MV-4-11 (cell line): ENCODE measurements around the gene LRRC47.

Source experiments
- DNase-seq: peaks from one replicate; lab custom pipeline; 2025; lab: John Stamatoyannopoulos, UW

The LRRC47 gene

DNA sequence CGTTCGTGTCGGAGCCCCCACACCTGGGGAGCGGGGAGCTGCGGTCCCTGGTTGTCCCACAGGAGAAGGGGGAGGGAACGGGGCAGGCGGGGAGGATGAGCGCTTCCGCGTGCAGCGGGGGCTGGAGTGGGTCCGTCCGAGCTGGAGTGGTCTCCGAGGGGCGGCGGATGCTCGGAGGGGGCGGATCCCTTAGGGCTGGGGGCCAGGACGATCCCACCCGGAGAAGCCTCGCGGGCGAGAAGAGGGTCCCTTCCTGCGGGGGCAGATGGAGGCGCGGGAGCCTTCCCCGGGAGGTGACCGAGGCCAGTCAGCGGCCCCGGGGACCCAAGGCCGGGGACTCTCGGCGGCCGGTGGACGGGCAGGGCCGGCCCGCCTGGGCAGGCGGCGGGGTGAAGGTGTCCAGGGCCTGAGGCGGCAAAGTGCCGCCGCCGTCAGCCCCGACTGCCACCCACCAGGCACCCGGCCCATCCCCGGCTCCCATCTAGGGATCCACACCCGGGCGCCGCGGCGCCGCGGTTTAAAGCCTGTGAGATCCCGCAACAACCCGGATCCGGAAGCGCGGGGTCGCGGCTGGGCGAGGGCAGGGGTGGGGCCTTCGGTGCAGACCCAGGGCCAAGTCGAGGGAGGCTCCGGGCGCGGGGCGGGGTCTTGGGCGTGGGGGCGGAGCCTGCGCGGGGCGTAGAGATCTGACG, 49.3 kb downstream of the LRRC47 start:
- DNase-seq = peak; percentile 31

DNA sequence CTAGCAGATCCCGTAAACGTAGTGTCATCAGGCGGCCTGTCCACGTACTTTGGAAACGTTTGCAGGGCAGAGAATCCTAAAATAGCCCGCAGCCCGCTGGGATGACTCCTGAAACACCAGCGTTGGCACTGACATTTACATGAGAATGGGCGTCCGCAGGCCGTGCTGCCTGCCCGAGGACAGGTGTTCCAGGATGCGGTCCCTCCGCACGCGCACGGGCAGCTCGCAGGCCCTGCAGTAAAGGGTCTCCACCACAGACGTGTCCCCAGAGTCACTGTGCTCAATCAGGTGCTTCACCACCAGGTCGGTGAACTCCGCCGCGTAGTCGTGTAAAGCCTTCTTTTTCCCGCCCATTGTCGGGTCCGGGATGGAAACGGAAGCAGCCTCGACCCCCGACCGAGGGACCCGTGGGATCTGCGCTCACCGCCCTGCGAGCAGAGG, 49.9 kb downstream of the LRRC47 start:
- DNase-seq = no peak

DNA sequence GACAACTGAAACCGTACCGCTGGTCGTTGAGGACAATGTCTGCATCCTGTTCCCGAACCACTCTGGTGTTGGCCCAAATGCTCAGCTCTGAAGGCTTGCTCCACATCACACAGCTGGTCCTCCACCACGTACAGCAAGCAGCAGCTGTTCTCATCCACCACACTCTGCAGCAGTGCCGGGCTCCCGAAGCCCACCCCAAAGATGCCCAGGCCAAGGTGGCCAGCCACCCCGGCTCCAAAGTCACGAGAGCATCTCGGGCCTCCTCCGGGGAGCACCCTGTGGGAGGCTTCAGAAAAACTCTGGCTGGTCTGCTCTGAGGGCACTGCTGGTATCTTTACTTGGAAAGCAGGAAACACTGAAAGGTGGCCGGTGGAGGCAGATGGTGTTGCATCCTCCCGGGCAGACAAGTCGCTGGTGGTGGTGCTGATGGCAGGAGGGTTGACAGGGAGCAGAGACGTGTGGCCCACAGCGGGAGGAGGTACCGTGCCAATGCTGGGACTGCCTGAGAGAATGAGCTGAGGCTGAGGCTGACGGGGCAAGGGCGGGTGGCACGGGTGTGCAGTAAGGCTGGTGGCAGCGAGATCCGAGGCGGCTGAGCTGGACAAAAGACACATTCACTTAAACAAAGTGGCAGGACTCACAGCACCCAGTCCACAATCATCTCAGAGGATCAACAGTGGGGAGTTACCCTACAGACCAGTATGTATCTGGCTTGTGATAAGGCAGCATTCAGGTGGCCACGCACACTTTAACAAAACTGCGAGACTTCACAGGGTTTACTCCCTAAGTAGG, 50.5 kb downstream of the LRRC47 start:
- DNase-seq = no peak

DNA sequence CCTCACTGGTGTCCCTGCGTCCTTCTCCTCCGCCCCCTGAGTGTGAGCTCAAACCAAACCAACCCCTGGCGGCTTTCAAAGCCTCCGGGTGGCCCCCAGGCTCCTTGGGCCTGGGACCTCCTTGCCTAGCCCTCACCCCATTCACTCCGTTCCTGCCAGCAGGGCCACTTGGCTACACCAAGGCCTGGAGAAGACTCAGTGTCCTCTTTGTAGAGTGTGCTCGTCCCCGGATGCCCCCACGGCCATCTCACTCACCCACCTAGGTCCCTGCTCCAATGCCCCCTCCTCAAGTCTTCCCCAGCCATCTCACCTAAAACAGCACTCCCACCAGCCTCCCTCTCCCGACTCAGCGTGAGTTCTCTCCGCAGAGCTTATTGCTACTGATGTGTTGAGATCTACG, 51.2 kb downstream of the LRRC47 start:
- no peak for DNase-seq

DNA sequence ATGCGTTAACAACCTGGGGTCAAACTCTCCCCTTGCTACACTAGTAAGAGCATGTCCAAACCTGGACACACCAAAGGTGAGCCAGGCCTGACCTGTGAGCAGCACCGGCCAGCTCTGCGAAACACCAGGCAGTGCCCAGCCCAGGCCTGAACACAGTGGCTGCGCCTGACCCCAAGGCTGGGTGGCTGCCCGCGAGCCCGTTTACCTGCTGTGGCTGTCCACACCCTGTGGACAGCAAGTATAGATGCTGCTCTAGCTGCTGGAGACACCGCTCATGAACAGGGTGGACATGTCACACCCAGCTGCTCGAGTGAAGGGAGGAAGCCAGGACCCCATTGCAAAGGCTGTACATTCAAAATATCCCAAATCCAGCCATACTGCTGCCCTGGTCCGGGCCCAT, 51.7 kb downstream of the LRRC47 start:
- no peak for DNase-seq

DNA sequence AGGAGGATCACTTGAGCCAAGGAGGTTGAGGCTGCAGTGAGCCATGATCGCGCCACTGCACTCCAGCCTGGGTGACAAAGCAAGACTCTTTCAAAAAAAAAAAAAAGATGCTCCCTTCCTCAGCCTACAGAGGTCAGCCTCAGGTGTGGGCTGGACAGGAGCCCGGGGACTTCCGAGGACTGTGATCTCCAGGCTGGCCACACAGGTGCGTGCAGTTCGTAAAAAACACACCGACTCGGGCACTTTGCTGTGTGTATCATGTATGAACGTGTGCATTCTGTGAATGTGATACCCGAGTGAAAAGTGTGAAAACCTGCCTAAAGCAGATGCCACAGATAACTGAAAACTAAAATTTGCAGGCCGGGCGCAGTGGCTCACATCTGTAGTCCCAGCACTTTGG, 52.5 kb downstream of the LRRC47 start:
- DNase-seq = no peak

DNA sequence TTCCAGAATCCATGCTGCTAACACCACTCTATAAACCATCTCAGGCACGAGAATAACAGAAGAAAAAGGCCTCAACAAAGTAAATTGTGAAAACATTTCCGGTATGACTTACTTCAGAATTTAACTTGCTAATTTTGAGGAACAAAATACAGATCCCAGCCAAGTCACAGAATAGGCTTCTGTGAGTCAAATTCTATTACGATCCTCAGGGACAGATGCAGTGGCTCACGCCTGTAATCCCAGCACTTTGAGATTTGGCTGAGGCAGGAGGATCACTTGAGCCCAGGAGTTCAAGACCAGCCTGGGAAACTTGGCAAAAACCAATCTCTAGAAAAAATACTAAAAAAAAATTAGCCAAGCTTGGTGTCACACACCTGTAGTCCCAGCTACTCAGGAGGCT, 52.9 kb downstream of the LRRC47 start:
- DNase-seq = no peak

DNA sequence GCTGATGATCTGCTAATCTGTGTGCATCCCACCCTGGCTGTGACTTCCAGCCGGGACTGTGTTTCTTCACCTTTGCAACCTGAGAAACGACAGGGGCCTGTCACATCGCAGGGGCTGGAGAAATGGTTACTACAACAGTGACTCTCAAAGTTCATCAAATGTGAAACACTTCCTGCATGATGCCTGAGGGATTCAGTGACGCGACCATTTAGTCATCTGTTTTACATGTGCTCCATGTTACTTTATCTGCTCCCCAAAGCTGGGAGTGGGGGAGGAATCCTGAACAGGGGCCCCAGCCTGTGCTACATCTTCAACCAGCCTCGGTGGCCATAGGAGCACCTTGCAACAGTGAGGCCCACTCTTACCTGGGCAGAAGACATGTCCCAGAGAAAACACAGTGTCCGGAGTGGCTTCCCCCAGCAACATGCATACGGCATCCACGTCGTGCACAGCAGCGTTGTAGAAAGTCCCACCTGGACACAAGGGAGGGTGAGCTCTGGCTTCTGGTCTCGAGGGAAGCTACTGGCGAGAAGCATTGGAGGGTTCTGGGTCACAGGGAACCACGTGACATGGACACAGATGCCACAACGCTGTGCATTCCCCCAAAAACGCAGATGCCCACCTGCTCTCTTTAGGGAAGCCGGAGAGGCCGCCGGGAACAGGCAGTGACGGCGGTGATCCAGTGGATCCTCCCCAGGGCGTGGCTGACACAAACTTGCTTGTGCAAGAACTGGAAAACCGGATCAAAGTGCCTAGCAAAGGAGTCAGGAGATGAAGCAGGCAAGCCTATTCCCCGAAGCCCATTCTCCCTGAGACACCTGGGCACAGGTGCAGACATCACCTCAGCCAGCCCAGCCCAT, 53.6 kb downstream of the LRRC47 start:
- no peak for DNase-seq

DNA sequence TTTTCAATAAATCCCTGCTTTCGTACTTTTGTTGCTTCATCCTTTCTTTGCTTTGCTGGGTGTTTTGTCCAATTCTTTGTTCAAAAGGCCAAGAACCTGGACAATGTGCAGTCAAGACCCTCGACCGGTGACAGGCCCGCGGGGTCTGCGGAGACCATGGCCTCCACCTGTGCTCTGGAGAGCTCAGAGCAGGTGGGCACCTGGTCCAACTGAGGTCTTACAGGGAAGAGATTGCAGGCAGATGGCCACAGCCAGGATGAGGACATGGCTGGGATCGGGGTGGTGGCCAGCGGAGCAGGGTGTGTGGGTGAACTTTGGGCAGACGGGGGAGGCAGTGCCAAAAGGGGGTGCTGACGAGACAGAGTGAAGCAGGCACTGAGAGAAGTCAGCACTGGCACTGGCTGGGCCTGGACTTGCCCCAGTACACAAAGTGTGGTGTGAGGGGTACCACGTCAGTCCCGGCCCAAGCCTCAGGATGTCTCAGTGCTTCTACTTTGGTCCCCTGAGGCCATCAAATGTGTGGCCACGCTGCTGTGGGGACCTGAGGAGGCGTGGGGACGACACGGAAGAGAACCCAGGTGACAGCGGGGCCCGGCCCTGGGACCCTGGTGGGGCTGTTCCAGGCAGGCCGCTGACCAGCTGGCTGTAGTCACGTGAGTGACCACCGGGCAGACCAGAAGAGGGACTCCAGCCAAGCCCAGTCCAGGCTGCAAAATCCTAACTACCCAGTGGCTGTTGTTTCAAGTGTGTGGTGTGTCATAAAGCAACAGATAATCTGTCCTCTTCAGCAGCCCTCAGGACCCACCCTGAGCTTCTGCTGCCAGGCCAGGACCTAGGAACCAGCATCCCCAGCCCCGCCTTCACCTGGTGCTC, 54.5 kb downstream of the LRRC47 start:
- no peak for DNase-seq

DNA sequence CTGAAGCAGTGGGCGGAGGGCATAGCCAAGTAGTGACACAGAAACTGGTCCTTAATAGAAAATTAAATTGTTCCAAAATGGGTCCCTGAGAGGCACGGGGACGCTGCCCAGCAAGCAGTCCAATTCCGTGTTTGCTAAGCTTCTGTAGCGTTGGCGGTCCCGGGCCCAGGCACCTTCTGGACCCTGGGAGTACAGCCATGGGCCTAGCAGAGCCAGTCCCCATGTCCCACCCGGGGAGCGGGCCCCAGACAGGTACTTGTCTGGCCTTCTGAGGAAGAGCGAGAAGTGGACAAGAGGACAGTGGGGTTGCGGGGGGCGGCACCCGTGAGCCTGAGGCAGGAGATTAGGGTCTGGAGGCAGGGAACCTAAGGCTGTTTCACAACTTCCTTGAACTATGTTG, 55.5 kb downstream of the LRRC47 start:
- DNase-seq = no peak

DNA sequence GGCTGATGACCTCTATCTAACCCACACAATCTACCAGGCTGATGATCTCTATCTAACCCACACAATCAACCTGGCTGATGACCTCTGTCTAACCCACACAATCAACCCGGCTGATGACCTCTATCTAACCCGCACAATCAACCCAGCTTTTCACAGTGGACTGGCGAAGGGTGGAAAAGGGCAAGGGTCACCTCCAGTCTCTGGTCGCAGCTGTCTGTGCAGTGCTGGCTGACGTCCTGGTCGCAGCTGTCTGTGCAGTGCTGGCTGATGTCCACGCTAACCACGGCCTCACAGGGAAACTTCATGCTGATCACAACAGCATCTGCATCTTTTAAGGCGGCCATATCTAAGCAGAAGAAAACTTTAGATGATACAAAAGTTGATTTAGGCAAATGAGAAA, 56.3 kb downstream of the LRRC47 start:
- no peak for DNase-seq

DNA sequence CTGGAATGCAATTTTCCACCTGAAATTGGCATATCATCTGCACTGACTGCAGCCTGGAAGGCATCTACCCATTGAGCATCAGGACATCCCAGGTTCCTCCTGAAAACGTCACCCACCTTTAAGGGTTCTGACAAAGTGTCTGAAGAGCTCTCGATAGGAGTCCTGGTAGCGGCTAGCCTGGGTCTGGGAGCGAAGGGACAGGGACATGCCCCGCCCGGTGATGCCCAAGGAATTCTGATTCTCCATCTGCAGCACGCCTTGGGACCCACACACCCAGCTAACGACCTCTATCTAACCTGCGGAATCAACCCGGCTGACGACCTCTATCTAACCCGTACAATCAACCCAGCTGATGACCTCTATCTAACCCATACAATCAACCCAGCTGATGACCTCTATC, 57.4 kb downstream of the LRRC47 start:
- DNase-seq = no peak

DNA sequence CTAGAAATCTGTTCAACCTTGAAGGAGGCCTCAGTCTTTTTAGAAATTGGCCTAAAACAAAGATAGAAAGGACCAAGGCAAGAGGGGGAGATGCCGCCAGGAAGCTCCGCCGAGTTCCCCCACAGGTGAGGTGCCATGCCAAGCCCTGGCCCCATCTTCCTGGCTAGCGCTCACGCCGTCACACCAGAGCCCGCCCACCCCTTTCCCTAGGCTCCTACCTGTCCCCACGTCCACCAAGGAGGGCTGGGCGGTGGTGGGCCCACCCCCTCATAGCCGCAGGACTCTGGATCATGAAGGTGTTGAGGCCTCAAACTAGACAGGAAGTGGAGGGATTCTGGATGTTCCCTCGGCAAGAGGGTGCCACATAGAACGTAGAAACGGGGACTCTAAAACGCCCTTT, 59.6 kb downstream of the LRRC47 start:
- no peak for DNase-seq

DNA sequence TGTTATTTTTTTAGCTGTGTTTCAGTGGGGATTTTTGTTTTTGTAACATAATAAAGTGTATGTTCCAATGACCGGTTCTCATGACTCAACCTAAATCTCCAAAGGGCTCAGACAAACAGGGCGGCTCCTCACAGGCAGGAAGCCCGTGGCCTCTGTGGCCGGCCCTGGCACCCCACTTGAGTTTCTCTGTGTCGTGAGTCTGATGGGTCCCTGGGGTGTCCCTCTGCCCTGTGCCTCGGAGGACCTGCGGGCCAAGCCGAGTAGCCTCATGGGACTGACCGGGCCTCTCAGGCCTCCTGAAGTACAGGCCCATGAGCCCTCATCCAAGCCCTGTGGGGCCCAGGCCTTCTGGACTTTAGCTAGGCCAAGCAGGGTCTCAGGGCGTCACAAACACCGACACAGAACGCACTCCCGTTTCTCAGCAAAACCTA, 60.2 kb downstream of the LRRC47 start:
- no peak for DNase-seq

DNA sequence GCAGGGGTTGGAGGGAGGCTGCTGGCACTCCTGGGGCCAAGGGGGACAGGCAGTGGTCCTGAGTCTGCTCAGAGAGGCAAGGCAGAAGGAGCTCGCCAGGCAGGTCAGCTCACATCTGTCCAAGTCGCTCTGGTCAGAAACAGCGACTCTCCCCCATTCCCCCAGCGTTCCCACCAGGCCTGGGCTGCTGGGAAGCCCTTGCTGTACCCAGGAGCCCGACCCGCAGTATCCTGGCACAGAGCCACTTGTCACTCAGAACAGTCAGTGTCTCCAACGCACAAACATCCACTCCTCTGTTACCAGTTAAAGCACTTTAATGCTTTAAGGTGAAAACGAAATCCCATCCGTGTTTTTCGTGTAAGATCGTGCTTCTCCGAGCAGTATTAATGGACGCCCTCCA, 60.6 kb downstream of the LRRC47 start:
- DNase-seq = no peak

DNA sequence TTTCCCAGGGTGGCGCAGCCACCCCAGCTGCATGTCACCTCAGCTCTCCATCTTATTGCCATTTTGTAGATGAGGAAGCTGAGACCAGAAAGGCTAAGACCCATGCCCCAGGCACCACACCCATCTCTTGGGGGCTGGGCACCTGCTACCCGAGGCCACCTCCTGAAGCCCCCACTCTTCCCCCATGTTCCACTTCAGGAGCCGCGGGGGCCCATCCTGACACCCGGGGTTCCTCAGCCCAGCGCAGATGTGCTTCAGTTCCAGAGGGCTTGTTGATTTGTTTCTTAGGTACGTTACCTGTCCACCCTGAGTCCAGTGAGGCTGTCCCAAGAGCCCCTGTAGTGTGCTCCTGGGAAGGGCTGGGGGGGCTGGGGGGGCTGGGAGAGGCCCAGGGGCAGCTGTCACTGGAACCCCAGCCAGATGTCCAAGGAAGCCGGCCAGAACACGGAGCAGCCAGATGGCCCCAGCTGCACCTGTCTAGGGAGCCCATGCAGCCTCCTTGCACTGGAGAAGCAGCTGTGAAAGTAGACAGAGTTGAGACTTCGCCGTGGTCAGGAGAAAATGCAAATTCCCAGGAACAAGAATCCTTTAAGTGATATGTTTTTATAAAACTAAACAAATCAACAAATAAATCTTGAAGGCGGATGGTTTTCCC, 61.1 kb downstream of the LRRC47 start:
- no peak for DNase-seq

DNA sequence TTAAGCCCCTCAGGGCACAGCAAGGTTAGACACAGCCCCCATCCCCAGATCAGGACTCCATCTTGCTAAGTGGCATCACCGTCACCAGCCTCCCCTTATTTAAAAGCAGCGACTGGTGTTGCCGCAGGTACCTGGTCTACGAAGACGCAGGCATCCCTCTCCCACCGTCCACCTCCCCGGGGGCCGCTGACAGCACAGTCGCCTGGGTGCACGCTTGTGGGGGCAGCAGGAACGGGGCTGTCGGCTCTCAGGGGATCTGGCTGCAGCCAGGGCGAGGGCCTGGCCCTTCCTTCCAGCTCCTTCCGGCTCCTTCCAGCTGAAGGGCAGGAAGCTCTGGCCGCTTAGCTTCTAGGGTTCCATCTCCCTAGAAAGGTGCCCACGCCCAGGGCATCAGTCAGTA, 61.7 kb downstream of the LRRC47 start:
- DNase-seq = no peak

DNA sequence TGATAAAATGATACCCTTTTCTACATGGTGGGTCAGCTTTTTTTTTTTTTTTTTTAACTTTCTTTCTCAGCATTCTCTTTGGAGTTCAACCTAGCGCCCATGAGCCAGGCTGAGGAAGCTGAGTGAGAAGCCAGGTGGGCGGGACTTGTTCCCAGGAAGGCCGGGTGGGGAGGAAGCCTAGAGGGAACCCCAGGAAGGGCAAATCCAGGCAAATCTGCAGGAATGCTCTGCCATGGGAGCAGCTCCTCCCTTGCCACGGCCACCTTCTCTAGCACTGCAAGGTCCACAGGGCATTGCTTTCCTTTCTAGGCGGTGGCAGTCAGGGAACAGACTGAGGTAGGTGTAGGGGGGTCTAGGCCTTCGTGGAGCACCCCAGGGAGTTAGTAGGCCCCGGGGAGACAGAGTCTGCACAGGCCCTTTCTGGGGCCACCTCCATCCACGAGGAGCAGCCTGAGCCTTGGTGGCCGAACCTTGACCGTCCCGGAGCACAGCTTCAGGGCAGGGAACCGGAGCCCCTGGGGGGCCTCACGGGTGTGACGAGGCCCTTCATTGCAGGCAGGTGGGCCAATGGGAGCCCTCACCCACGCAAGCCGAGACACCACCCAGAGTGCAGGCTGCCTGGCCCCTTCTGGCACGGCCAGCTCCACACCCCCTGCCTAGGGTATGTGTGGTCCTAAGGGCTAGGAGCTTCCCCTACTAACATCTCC, 62.3 kb downstream of the LRRC47 start:
- DNase-seq = no peak

DNA sequence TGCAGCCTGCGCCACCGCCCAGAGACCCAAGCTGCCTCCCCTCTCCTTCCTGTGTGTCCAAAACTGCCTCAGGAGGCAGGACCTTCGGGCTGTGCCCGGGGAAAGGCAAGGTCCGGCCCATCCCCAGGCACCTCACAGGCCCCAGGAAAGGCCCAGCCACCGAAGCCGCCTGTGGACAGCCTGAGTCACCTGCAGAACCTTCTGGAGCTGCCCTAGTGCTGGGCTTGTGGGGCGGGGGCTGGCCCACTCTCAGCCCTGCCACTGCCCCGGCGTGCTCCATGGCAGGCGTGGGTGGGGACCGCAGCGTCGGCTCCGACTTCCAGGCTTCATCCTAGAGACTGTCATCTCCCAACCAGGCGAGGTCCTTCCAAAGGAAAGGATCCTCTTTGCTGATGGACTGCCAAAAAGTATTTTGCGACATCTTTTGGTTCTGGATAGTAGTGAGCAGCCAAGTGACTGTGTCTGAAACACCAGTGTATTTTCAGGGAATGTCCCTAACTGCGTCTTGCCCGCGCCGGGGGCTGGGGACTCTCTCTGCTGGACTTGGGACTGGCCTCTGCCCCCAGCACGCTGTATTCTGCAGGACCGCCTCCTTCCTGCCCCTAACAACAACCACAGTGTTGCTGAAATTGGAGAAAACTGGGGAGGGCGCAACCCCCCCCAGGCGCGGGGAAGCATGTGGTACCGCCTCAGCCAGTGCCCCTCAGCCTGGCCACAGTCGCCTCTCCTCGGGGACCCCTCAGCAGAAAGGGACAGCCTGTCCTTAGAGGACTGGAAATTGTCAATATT, 63.0 kb downstream of the LRRC47 start:
- no peak for DNase-seq
